GM10266 (cell line): ENCODE data around the gene IL9R.
"Not testable (repeated sequence)": the region's sequence is repeated elsewhere in the genome, so short reads cannot be mapped to it uniquely, and the experiment has no call there.

Experiments
- DNase-seq: peaks from one replicate; pipeline ENCODE4 v3.0.0; 2012; ENCODE audit errors: extremely low spot score
- TF ChIP-seq, protein P1 (sequence below): IDR thresholded peaks from 2 replicates; pipeline ENCODE4 v1.5.1; 2012; ENCODE audit warnings: mild to moderate bottlenecking, low read depth; ENCODE audit not compliant: control insufficient read depth, insufficient read depth; ENCODE audit errors: missing control alignments

The IL9R gene

DNA sequence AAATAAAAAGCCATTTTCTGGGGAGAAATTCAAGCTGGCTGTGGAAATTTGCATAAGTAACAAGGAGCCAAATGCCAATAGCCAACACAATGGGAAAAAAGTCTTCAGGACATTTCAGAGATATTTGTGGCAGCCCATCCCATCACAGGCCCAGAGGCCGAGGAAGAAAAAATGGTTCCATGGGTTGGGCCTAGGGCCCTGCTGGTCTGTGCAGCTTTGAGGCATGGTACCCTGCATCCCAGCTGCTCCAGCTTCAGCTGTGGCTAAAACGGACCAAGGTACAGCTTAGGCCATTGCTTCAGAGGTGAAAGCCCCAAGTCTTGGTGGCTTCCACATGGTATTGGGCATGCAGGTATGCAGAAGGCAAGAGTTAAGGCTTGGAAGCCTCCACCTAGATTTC lies 14.2 kb upstream of the IL9R start:
- TF ChIP-seq, protein P1, sequence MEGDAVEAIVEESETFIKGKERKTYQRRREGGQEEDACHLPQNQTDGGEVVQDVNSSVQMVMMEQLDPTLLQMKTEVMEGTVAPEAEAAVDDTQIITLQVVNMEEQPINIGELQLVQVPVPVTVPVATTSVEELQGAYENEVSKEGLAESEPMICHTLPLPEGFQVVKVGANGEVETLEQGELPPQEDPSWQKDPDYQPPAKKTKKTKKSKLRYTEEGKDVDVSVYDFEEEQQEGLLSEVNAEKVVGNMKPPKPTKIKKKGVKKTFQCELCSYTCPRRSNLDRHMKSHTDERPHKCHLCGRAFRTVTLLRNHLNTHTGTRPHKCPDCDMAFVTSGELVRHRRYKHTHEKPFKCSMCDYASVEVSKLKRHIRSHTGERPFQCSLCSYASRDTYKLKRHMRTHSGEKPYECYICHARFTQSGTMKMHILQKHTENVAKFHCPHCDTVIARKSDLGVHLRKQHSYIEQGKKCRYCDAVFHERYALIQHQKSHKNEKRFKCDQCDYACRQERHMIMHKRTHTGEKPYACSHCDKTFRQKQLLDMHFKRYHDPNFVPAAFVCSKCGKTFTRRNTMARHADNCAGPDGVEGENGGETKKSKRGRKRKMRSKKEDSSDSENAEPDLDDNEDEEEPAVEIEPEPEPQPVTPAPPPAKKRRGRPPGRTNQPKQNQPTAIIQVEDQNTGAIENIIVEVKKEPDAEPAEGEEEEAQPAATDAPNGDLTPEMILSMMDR: no peak
- DNase-seq: no peak

DNA sequence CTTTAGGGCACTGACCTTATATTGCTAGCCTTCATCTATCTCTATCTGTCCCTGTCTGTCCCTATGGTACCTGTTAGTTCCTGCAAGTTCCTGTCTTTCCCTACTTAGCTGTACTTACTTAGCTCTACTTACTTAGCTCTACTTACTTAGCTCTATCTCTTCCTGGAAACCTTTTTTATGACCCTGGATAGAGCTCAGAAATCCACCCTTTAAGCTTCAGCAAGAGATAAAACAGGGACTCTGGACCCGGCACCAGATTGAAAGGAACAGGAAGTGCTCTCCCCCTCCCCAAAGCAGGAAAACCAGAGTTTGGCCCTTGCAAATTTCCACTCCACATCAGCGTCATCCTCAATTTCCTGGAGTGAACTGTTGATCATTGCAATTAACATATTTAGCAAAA lies 12.3 kb upstream of the IL9R start:
- TF ChIP-seq, protein P1: no peak
- DNase-seq: no peak

DNA sequence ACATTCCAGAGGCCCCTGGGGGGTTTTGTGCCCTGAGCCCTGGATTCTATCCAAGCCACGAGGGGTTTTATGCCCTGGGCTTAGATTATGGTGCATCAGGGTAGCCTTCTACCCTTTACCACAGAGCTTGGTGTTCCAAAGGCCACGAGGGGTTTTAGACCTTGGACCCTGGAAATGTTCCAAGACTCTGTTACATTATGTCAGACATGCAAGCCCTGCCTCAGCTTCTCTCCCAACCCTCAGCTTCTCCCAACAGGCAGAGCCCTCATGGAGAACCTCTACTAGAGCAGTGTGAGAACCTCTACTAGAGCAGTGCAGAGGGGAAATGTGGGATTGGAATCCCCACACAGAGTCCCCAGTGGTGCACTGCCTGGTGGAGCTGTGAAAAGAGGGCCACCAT lies 10.5 kb upstream of the IL9R start:
- DNase-seq: not testable (repeated sequence)

DNA sequence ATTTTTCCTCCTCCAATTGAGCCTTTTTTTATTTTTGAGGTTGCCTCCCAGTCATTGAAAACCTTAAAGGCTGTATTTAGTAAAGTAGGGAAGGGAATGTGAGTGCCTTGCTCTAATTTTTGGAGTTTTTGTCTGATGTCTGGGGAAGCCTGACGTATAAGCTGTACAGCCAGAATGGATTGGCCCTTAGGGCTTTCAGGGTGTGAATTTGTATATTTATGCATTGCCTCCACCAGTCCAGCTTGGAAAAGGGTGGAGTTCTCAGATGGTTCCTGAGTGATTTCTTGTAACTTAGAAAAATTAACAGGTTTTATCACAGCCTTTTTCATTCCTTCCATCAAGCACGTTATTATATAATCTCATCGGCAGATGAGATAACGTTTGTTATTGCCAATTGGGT lies 8.6 kb upstream of the IL9R start:
- DNase-seq: no peak

DNA sequence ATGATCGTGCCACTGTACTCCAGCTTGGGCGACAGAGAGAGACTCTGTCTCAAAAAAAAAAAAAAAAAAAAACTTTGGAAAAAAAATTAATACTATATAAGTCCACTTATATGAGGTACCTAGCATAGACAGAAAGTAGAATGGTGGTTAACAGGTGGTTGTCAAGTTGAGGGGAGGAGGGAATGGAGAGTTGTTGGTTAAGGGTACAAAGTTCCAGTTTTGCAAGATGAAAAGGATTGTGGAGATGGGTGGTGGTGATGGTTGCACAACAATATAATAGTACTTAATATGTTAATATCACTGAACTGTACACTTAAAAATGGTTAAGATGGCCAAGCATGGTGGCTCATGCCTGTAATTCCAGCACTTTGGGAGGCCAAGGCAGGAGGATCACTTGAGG lies 4.1 kb upstream of the IL9R start:
- DNase-seq: no peak
- TF ChIP-seq, protein P1: no peak

More for the DNA sequence above, 8.6 kb upstream of the IL9R start:
- TF ChIP-seq, protein P1: no peak

DNA sequence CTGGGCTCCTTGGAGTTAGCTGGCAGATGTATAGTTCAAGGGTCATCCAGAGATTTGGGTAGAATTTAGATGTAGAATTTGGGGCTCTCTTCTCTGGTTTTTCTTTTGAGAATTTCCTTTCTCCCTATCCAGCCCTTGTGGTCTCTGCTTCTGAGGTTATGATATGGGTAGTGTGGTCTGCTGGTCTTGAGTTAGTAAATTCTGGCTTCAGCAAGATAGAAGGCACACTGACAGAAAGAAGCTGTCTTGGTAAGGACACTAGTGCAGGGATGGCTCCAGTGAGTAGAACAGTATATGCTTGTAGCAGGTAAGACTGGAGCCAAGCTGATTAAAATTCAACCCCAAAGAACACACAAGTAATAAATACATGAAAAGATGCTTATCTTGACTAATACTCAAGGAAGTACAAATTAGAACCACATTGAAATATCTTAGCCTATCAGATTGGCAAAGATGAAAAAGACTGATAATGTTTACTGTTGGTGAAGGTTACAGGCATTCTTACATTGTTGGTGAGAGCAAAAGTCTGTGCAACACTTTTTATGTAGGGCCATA lies 2.1 kb upstream of the IL9R start:
- DNase-seq: no peak
- TF ChIP-seq, protein P1: no peak

DNA sequence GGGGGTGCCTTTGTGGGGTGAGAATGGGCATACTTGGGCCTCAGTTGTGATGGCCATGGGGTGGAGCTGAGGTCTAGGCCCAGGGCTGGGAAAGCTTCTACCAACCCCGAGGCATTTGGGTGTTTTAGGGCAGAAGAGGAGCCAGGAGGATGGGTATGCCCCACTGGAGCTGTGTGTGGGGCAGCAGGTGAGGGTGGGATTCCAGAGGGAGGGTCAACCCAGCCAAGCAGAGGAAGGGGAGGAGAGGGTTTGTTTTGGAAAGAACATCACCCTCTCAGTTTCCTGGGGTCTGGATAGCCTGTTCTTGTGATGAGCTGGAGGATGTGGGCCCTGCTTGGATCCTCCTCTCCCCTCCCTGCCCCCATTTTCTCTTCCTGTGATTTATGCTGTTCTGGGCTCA lies 620 bp downstream of the IL9R start:
- no peak for DNase-seq
- TF ChIP-seq, protein P1: no peak
